Renal cortical epithelial cell (primary cell): ENCODE measurements around the gene PRR12. TPM values are rescaled to one million over a fixed set of nuclear protein-coding genes. Genes with fewer than 3 reads are reported as not detected.

ENCODE experiments used
- DNase-seq: peaks from one replicate; pipeline ENCODE4 v3.0.0-alpha.2; 2011; ENCODE audit warnings: low read depth
- total RNA-seq: library from RNA; depleted of rRNA; stranded (reverse); fragments of >200 nt; gene quantifications from 2 replicates; pipeline ENCODE4 v1.2.3, GENCODE V29; 2014

PRR12 gene
- total RNA-seq, 1 donor from 2014 or later = 8.7 TPM

- no peak for DNase-seq
Measured at GRCh38 chr19:49665036-49665350, 74.0 kb downstream of the PRR12 start.

DNA sequence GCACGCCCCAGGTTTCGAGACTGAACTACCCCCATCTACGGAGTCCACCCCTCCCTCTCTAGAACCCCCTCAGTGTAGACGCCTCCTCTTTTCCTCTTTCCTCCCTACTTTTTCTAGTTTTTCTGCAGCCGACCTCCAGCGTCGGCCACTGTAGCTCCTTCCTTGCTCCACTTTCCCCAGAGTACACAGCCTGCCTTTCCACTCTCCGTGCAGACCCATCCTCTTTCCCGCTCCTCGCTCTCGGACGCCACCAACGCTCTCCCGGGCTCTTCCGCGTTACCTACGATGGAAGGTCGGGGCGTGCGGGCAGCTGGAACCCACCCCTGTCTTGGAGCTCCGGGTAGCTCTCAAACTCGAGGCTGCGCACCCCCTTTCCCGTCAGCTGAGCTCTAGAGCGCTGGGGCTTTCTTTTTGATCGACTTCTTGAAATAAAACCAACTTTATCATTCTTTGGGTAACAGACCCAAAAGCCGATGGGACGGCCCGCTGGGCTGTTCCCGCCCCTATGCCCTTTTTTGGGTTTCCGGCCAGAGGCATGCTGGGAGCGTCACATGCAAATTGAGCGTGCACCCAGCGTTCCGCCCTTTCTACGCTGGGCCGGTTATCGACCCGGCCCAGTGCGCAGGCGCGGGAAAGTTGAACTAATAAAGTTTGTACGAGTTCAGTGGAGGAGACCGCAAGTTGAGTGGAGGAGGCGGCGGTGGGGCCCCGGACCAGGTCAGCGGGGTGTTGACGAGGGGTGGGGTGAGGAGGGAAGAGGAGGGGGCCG lies 74.6 kb downstream of the PRR12 start, which contains the start of the genes BCL2L12 and IRF3:
TSS of gene BCL2L12 (plus strand) at position 583 of the 769 bp plus-strand sequence. CDS start 760 bp downstream, outside the sequence.
TSS of gene IRF3 (minus strand) at position 507 of the 769 bp plus-strand sequence. CDS start 1,019 bp downstream, outside the sequence.
- peak; percentile 91 for DNase-seq

- DNase-seq = no peak
Measured at GRCh38 chr19:49666120-49666444, 75.1 kb downstream of the PRR12 start.

DNA sequence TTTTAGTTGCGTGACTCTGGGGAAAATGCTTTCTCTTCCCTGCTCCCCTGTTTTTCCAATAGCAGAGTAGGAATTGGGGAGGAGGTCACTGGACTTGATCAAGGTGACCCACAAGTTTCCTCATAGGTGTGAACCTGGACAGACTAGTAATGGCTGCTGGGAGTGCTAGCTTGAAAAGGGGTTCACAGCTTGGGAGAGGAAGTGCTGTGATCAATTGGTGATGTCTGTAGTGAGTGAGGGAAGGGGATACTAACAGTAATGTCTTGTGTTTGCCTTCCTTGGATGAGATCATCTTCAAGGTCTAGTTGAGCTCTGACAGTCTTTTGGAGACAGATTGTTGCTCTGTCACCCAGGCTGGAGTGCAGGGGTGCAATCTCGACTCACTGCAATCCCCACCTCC lies 76.5 kb downstream of the PRR12 start:
- no peak for DNase-seq

DNA sequence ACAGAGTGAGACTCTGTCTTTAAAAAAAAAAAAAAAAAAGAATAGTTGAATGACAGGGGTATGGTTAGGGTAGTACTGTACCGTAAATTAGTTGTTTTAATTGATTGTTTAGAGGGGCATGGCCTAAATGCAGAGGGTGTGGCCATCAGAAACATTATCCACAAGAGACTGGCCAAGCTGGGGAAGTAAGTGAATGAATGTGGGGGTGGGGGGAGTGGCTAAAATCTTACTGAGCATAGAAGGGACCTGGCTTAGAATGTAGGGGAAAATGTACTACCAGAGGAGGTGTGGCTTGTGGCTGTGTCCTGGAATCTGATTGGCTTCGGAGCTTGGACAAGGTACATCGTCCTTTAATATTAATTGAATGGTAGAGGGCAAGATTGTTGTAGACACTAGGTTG lies 78.5 kb downstream of the PRR12 start:
- no peak for DNase-seq

DNA sequence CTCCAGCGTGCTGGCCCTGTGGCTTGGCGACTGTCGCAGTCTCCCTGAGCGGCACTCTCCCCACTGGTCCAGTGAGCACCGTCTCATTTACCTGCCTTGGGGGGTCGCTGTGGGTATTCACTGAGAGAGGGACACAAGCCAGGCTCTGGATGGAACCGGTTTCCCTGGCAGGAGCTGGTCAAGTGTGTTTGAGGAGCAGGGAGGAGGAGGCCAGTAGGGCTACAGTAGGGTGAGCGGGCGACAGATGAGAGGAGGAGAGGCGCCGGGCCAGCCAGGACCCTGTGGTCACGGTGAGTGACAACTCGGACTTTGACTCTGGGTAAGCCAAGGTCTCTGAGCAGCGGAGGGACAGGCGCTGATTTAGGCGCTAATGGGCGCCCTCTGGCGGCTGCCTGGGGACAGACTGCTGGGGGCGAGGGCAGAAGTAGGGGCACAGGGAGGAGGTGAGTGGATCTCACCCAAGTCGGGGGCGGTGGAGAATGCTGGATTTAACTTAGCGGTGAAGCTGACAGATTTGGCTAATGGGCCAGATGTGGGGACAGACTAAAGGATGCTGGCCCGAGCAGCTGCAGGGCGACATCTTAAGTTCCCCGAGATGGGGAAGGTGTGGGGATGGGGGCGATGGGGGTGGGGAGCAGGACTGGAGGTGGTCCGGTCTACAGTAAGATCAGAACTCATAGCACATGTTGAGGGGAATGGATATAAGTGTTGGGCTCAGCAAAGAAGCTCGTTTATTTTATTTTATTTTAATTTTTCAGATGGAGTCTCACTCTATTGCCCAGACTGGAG lies 81.3 kb downstream of the PRR12 start:
- peak; percentile 54 for DNase-seq

Other genes starting within 250 kb of the PRR12 start
- 28.0 and 34.2 TPM in 2 replicates for gene TEAD2, start 228.8 kb upstream of the PRR12 start, total RNA-seq
- gene DKKL1, start 227.3 kb upstream of the PRR12 start, total RNA-seq = 0.17 and 0.35 TPM in 2 replicates
- not detected in 2 replicates for gene KASH5, start 202.9 kb upstream of the PRR12 start, total RNA-seq
- not detected in 2 replicates for gene PTH2, start 167.7 kb upstream of the PRR12 start, total RNA-seq
- not detected in 2 replicates for gene GFY, start 165.8 kb upstream of the PRR12 start, total RNA-seq
- 0.15 TPM in 1 of 2 replicates, not detected in the other for gene SLC17A7, start 149.7 kb upstream of the PRR12 start, total RNA-seq
- gene PIH1D1, start 139.4 kb upstream of the PRR12 start, total RNA-seq = 120 and 197 TPM in 2 replicates
- gene ALDH16A1, start 138.0 kb upstream of the PRR12 start, total RNA-seq = 30.5 and 64.1 TPM in 2 replicates
- gene FLT3LG, start 117.0 kb upstream of the PRR12 start, total RNA-seq = 1.3 and 1.7 TPM in 2 replicates
- gene RPL13A, start 103.6 kb upstream of the PRR12 start, total RNA-seq = 962 and 2,738 TPM in 2 replicates
- 2,210 and 4,384 TPM in 2 replicates for gene RPS11, start 94.7 kb upstream of the PRR12 start, total RNA-seq
- gene FCGRT, start 78.5 kb upstream of the PRR12 start, total RNA-seq = 23.4 and 47.7 TPM in 2 replicates
- gene RCN3, start 63.2 kb upstream of the PRR12 start, total RNA-seq = 0.75 and 1.6 TPM in 2 replicates
- 37.9 and 117 TPM in 2 replicates for gene NOSIP, start 10.6 kb upstream of the PRR12 start, total RNA-seq
- gene PRRG2, start 9.9 kb upstream of the PRR12 start, total RNA-seq = 4.2 and 7.2 TPM in 2 replicates
- gene RRAS, start 49.0 kb downstream of the PRR12 start, total RNA-seq = 32.5 and 40.5 TPM in 2 replicates
- 12.5 and 50.9 TPM in 2 replicates for gene SCAF1, start 51.0 kb downstream of the PRR12 start, total RNA-seq
- gene IRF3, start 74.7 kb downstream of the PRR12 start, total RNA-seq = 68.4 and 89.3 TPM in 2 replicates
- gene BCL2L12, start 74.8 kb downstream of the PRR12 start, total RNA-seq = 1.9 and 5.9 TPM in 2 replicates
- 205 and 483 TPM in 2 replicates for gene PRMT1, start 86.1 kb downstream of the PRR12 start, total RNA-seq
- 0.35 TPM in 2 replicates for gene ADM5, start 98.4 kb downstream of the PRR12 start, total RNA-seq
- gene CPT1C, start 99.9 kb downstream of the PRR12 start, total RNA-seq = 1.9 and 2.5 TPM in 2 replicates
- not detected in 2 replicates for gene TSKS, start 172.1 kb downstream of the PRR12 start, total RNA-seq
- gene AP2A1, start 175.8 kb downstream of the PRR12 start, total RNA-seq = 43.2 and 98.0 TPM in 2 replicates
- gene FUZ, start 222.1 kb downstream of the PRR12 start, total RNA-seq = 13.4 and 24.2 TPM in 2 replicates
- 18.8 and 66.7 TPM in 2 replicates for gene MED25, start 227.1 kb downstream of the PRR12 start, total RNA-seq